Neuronal stem cell (in vitro differentiated cells): ENCODE data around the gene IRF2BPL.

Experiments
- DNase-seq: peaks from one replicate; pipeline ENCODE4 v3.0.0-alpha.2; 2013; ENCODE audit warnings: low spot score
- H2AFZ ChIP-seq: one replicate; pipeline ENCODE4 v1.6.1; 2013; ENCODE audit warnings: mild to moderate bottlenecking, low read length, inconsistent platforms
- H2AK5ac ChIP-seq: 2 replicates; pipeline ENCODE4 v1.6.1; 2013; ENCODE audit warnings: low read depth, mild to moderate bottlenecking, inconsistent platforms, low read length, moderate library complexity, mixed read lengths
- H2BK120ac ChIP-seq: 2 replicates; pipeline ENCODE4 v1.6.1; 2013; ENCODE audit warnings: low read depth, mild to moderate bottlenecking, inconsistent platforms, low read length, moderate library complexity, mixed read lengths
- H2BK12ac ChIP-seq: one replicate; pipeline ENCODE4 v1.6.1; 2013; ENCODE audit warnings: low read length, inconsistent platforms
- H2BK15ac ChIP-seq: 2 replicates; pipeline ENCODE4 v1.6.1; 2013; ENCODE audit warnings: mild to moderate bottlenecking, low read length, inconsistent platforms, mixed read lengths
- H2BK5ac ChIP-seq: one replicate; pipeline ENCODE4 v1.6.1; 2013; ENCODE audit warnings: inconsistent platforms, mild to moderate bottlenecking, low read length, moderate library complexity
- H3K14ac ChIP-seq: one replicate; pipeline ENCODE4 v1.6.1; 2013; ENCODE audit warnings: low read length, inconsistent platforms
- H3K18ac ChIP-seq: 2 replicates; pipeline ENCODE4 v1.6.1; 2013; ENCODE audit warnings: low read length, inconsistent platforms
- H3K23ac ChIP-seq: 2 replicates; pipeline ENCODE4 v1.6.1; 2013; ENCODE audit warnings: low read depth, mild to moderate bottlenecking, mixed read lengths, low read length, inconsistent platforms; ENCODE audit not compliant: poor library complexity
- H3K27ac ChIP-seq: replicated peaks from 3 replicates; pipeline ENCODE4 v1.5.1; 2013; ENCODE audit warnings: low read length, inconsistent platforms
- H3K27me3 ChIP-seq, 3 experiments: 2 replicates each; pipeline ENCODE4 v1.6.1; 2013; ENCODE audit warnings: low read length in 3 of 3, mild to moderate bottlenecking in 2 of 3, inconsistent platforms in 1 of 3, low read depth in 1 of 3, mixed read lengths in 1 of 3, moderate library complexity in 1 of 3; ENCODE audit not compliant: control insufficient read depth in 3 of 3, insufficient read depth in 3 of 3
- H3K36me3 ChIP-seq, 2 donors: replicated peaks in 1 of 2; 2 replicates each; pipeline ENCODE4 v1.6.1; 2013; ENCODE audit warnings: low read length in 2 of 2; ENCODE audit not compliant: control insufficient read depth in 2 of 2, insufficient read depth in 2 of 2
- H3K4ac ChIP-seq: 2 replicates; pipeline ENCODE4 v1.6.1; 2013; ENCODE audit warnings: inconsistent platforms, mild to moderate bottlenecking, low read length, moderate library complexity
- H3K4me1 ChIP-seq, 2 donors: 1 replicate in 1 of 2; 2 replicates in 1 of 2; pipeline ENCODE4 v1.6.1; 2013; ENCODE audit warnings: low read length in 2 of 2, low read depth in 1 of 2; ENCODE audit not compliant: control insufficient read depth in 2 of 2, insufficient read depth in 1 of 2
- H3K4me2 ChIP-seq: one replicate; pipeline ENCODE4 v1.6.1; 2013; ENCODE audit warnings: mild to moderate bottlenecking, low read length, inconsistent platforms; ENCODE audit not compliant: insufficient read depth, poor library complexity, severe bottlenecking
- H3K4me3 ChIP-seq, 2 donors: 2 replicates each; pipeline ENCODE4 v1.5.1; 2013; ENCODE audit warnings: low read length in 2 of 2, mild to moderate bottlenecking in 2 of 2, inconsistent platforms in 1 of 2, moderate library complexity in 1 of 2
- H3K79me1 ChIP-seq: one replicate; pipeline ENCODE4 v1.6.1; 2013; ENCODE audit warnings: low read depth, mild to moderate bottlenecking, inconsistent platforms, low read length, moderate library complexity
- H3K9ac ChIP-seq: one replicate; pipeline ENCODE4 v1.6.1; 2013; ENCODE audit warnings: mild to moderate bottlenecking, low read depth, low read length, inconsistent platforms; ENCODE audit not compliant: poor library complexity
- H3K9me3 ChIP-seq, 2 donors: replicated peaks in 1 of 2; 2 replicates each; pipeline versions ENCODE3 to v1.6.1; 2013; ENCODE audit warnings: low read length in 2 of 2, mild to moderate bottlenecking in 2 of 2, inconsistent platforms in 1 of 2, low read depth in 1 of 2, mixed read lengths in 1 of 2, moderate library complexity in 1 of 2; ENCODE audit not compliant: control insufficient read depth in 2 of 2, insufficient read depth in 1 of 2
- H4K8ac ChIP-seq: one replicate; pipeline ENCODE4 v1.6.1; 2013; ENCODE audit warnings: low read depth, mild to moderate bottlenecking, inconsistent platforms, low read length, moderate library complexity
- H4K91ac ChIP-seq: one replicate; pipeline ENCODE4 v1.6.1; 2013; ENCODE audit warnings: low read length, low read depth, mild to moderate bottlenecking, inconsistent platforms; ENCODE audit not compliant: poor library complexity
- WGBS, 2 donors: extraction: QIAGEN DNeasy Blood & Tissue Kit; methylation state at CpG; one replicate each; pipeline ENCODE4 v1.1.7; 2013; ENCODE audit warnings: missing lambda C conversion rate in 2 of 2, mixed read lengths in 1 of 2; ENCODE audit not compliant: insufficient read length in 2 of 2, insufficient replicate concordance in 1 of 2; ENCODE audit errors: extremely low coverage in 2 of 2; 5-methylcytosine and 5-hydroxymethylcytosine counted together

The IRF2BPL gene

GRCh38 chr14:77037938-77038568, 9.5 kb upstream of the IRF2BPL start:
- DNase-seq = no peak
- Histone ChIP-seq H3K9me3 (no peaks in the 10 kb centered on the region), H3K4me1 (peaks cover 32 to 69% of the 10 kb centered on the region in 2 donors), H2AFZ (peak overlapping the region; percentile 70), H2AK5ac (no peak overlapping the region), H2BK5ac (no peak overlapping the region), H3K18ac (peak overlapping the region; percentile 77), H4K8ac (no peak overlapping the region), H3K4ac (no peak overlapping the region), H3K14ac (no peak overlapping the region), H3K36me3 (no peaks in the 10 kb centered on the region), H3K27ac (no peak overlapping the region), H3K4me2 (no peak overlapping the region), H3K79me1 (no peaks in the 10 kb centered on the region), H3K4me3 (peak overlapping the region in 1 of 2 donors; percentile 35), H3K9ac (peak overlapping the region; percentile 24), H2BK120ac (no peak overlapping the region), H4K91ac (no peak overlapping the region), H3K23ac (no peak overlapping the region), H3K27me3 (peaks cover 0 to 11% (median 0%) of the 10 kb centered on the region in 3 experiments), H2BK15ac (peak overlapping the region; percentile 40), H2BK12ac (peak overlapping the region; percentile 63)
- WGBS, 2 donors = no CpG with 5 or more reads among the region's 21 CpGs

- no peak overlapping the region for H3K27ac ChIP-seq
- H3K23ac ChIP-seq = no peak overlapping the region
- WGBS, 2 donors = no CpG with 5 or more reads among the region's 16 CpGs
Measured at GRCh38 chr14:77037215-77037937, 8.9 kb upstream of the IRF2BPL start.

GRCh38 chr14:77036484-77037214, 8.1 kb upstream of the IRF2BPL start:
- no peak for DNase-seq
- no peak overlapping the region for H2AK5ac ChIP-seq
- H3K27ac ChIP-seq = no peak overlapping the region
- H2BK5ac ChIP-seq = no peak overlapping the region
- no peak overlapping the region for H4K91ac ChIP-seq
- no peak overlapping the region for H3K4me3 ChIP-seq
- no peak overlapping the region for H3K14ac ChIP-seq
- H2AFZ ChIP-seq = peak overlapping the region; percentile 70
- no peak overlapping the region for H2BK120ac ChIP-seq
- no peak overlapping the region for H2BK12ac ChIP-seq
- H3K79me1 ChIP-seq = no peaks in the 10 kb centered on the region
- H3K4me2 ChIP-seq = no peak overlapping the region
- H2BK15ac ChIP-seq = no peak overlapping the region
- no CpG with 5 or more reads among the region's 6 CpGs for WGBS, 2 donors
- no peaks in the 10 kb centered on the region for H3K36me3 ChIP-seq
- no peak overlapping the region for H3K18ac ChIP-seq
- H3K9ac ChIP-seq = no peak overlapping the region
- no peak overlapping the region for H3K4ac ChIP-seq
- no peak overlapping the region for H3K23ac ChIP-seq
- H3K27me3 ChIP-seq = peaks cover 0 to 11% (median 0%) of the 10 kb centered on the region in 3 experiments
- H3K9me3 ChIP-seq = no peaks in the 10 kb centered on the region
- H4K8ac ChIP-seq = no peak overlapping the region
- H3K4me1 ChIP-seq = peaks cover 35 to 68% of the 10 kb centered on the region in 2 donors

More at GRCh38 chr14:77037215-77037937, 8.9 kb upstream of the IRF2BPL start:
- Histone ChIP-seq H3K14ac (no peak overlapping the region), H4K91ac (no peak overlapping the region), H3K9me3 (no peaks in the 10 kb centered on the region), H3K4ac (no peak overlapping the region), H2AFZ (peak overlapping the region; percentile 70), H2BK5ac (no peak overlapping the region), H3K36me3 (no peaks in the 10 kb centered on the region), H3K4me3 (peak overlapping the region in 1 of 2 donors; percentile 27), H2AK5ac (no peak overlapping the region), H3K4me2 (no peak overlapping the region), H3K27me3 (peaks cover 0 to 11% (median 0%) of the 10 kb centered on the region in 3 experiments), H3K18ac (peak overlapping the region; percentile 77), H3K79me1 (no peaks in the 10 kb centered on the region), H3K9ac (no peak overlapping the region), H2BK12ac (no peak overlapping the region), H4K8ac (no peak overlapping the region), H2BK120ac (no peak overlapping the region), H3K4me1 (peaks cover 33 to 68% of the 10 kb centered on the region in 2 donors), H2BK15ac (peak overlapping the region; percentile 40)
- no peak for DNase-seq

- H3K4ac ChIP-seq = no peak overlapping the region
- H3K4me2 ChIP-seq = no peak overlapping the region
- no peak overlapping the region for H2BK5ac ChIP-seq
- no peak overlapping the region for H2AFZ ChIP-seq
- H2BK15ac ChIP-seq = no peak overlapping the region
- no peak overlapping the region for H4K8ac ChIP-seq
- no peak overlapping the region for H3K23ac ChIP-seq
- peaks cover 0 to 11% (median 0%) of the 10 kb centered on the region in 3 experiments for H3K27me3 ChIP-seq
- H2BK120ac ChIP-seq = no peak overlapping the region
- H3K9me3 ChIP-seq = no peaks in the 10 kb centered on the region
- no peak overlapping the region for H3K4me3 ChIP-seq
- no peak overlapping the region for H2AK5ac ChIP-seq
- no peak overlapping the region for H3K14ac ChIP-seq
- H3K36me3 ChIP-seq = no peaks in the 10 kb centered on the region
- no peak overlapping the region for H3K9ac ChIP-seq
- no peak overlapping the region for H3K18ac ChIP-seq
- no peak overlapping the region for H2BK12ac ChIP-seq
- no CpG with 5 or more reads among the region's 4 CpGs for WGBS, 2 donors
- H3K27ac ChIP-seq = no peak overlapping the region
- DNase-seq = no peak
- no peak overlapping the region for H4K91ac ChIP-seq
- no peaks in the 10 kb centered on the region for H3K79me1 ChIP-seq
- peaks cover 32 to 63% of the 10 kb centered on the region in 2 donors for H3K4me1 ChIP-seq
Measured at GRCh38 chr14:77035267-77035666, 6.8 kb upstream of the IRF2BPL start.
